ENCODE measurements around the gene NEK4.

DNA sequence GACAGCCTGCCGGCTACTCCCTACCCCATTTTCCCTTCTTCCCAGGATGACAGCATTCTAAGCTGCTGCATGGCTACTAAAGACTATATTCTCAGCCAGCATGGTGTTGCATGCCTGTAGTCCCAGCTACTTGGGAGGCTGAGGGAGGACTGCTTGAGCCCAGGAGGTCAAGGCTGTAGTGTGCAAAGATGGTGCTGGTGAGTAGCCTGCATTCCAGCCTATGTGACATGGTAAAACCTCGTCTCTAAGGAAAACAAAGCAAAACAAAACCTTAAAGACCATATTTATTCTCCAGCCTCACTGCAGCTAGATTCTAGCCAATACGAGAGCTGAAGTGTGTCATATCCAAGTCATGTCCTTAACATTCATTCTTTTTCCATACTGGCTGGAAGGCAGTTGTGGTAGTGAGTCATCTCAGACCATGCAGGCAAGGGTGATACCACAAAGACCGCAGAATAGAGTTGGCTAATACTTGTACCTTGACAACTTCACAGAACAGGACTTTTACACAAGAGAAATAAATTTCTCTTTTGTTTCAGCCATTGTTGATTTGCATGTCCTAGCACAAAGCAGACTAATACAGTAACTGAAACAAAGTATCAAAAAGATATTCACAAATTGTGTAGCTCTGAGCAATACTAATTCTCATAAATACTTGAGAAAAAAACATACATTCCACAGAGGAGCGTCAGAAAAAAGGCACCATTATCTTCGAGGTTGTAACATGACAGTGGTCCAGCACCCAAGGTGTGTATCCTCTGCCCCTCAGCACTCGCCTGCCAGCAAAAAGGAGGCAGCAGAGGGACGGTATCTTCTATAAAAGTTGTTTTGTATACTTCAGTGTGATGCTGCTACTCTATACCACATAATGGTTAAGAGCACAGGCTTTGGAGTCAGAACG lies 99.9 kb downstream of the NEK4 start:
- no peak for TF ChIP-seq RXRA (CRISPR knock-in tag; IDR thresholded peaks at IDR 0.05)
- no peak for TF ChIP-seq TAF1 (CRISPR knock-in tag; IDR thresholded peaks at IDR 0.05)
- no peak for TF ChIP-seq POLR2A (IDR thresholded peaks at IDR 0.05; ENCODE audit: insufficient read depth in 1 of 2, low read depth in 2 of 2, low read length in 2 of 2)
- TF ChIP-seq, protein P1, sequence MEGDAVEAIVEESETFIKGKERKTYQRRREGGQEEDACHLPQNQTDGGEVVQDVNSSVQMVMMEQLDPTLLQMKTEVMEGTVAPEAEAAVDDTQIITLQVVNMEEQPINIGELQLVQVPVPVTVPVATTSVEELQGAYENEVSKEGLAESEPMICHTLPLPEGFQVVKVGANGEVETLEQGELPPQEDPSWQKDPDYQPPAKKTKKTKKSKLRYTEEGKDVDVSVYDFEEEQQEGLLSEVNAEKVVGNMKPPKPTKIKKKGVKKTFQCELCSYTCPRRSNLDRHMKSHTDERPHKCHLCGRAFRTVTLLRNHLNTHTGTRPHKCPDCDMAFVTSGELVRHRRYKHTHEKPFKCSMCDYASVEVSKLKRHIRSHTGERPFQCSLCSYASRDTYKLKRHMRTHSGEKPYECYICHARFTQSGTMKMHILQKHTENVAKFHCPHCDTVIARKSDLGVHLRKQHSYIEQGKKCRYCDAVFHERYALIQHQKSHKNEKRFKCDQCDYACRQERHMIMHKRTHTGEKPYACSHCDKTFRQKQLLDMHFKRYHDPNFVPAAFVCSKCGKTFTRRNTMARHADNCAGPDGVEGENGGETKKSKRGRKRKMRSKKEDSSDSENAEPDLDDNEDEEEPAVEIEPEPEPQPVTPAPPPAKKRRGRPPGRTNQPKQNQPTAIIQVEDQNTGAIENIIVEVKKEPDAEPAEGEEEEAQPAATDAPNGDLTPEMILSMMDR (CRISPR knock-in tag; IDR thresholded peaks at IDR 0.05): no peak
- TF ChIP-seq, protein P2, sequence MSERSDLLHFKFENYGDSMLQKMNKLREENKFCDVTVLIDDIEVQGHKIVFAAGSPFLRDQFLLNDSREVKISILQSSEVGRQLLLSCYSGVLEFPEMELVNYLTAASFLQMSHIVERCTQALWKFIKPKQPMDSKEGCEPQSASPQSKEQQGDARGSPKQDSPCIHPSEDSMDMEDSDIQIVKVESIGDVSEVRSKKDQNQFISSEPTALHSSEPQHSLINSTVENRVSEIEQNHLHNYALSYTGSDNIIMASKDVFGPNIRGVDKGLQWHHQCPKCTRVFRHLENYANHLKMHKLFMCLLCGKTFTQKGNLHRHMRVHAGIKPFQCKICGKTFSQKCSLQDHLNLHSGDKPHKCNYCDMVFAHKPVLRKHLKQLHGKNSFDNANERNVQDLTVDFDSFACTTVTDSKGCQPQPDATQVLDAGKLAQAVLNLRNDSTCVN (CRISPR knock-in tag; IDR thresholded peaks at IDR 0.05; ENCODE audit: borderline replicate concordance): no peak
- TF ChIP-seq, protein P3, sequence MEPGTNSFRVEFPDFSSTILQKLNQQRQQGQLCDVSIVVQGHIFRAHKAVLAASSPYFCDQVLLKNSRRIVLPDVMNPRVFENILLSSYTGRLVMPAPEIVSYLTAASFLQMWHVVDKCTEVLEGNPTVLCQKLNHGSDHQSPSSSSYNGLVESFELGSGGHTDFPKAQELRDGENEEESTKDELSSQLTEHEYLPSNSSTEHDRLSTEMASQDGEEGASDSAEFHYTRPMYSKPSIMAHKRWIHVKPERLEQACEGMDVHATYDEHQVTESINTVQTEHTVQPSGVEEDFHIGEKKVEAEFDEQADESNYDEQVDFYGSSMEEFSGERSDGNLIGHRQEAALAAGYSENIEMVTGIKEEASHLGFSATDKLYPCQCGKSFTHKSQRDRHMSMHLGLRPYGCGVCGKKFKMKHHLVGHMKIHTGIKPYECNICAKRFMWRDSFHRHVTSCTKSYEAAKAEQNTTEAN (CRISPR knock-in tag; conservative IDR thresholded peaks at IDR 0.05): no peak
- TF ChIP-seq JUND (CRISPR knock-in tag; IDR thresholded peaks at IDR 0.05): no peak
- TF ChIP-seq CREM (IDR thresholded peaks at IDR 0.05): no peak
- TF ChIP-seq CREM (CRISPR knock-in tag; IDR thresholded peaks at IDR 0.05): no peak
- TF ChIP-seq, protein P4, sequence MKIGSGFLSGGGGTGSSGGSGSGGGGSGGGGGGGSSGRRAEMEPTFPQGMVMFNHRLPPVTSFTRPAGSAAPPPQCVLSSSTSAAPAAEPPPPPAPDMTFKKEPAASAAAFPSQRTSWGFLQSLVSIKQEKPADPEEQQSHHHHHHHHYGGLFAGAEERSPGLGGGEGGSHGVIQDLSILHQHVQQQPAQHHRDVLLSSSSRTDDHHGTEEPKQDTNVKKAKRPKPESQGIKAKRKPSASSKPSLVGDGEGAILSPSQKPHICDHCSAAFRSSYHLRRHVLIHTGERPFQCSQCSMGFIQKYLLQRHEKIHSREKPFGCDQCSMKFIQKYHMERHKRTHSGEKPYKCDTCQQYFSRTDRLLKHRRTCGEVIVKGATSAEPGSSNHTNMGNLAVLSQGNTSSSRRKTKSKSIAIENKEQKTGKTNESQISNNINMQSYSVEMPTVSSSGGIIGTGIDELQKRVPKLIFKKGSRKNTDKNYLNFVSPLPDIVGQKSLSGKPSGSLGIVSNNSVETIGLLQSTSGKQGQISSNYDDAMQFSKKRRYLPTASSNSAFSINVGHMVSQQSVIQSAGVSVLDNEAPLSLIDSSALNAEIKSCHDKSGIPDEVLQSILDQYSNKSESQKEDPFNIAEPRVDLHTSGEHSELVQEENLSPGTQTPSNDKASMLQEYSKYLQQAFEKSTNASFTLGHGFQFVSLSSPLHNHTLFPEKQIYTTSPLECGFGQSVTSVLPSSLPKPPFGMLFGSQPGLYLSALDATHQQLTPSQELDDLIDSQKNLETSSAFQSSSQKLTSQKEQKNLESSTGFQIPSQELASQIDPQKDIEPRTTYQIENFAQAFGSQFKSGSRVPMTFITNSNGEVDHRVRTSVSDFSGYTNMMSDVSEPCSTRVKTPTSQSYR (CRISPR knock-in tag; IDR thresholded peaks at IDR 0.05; ENCODE audit: borderline replicate concordance): no peak
- TF ChIP-seq GPN1 (CRISPR knock-in tag; IDR thresholded peaks at IDR 0.05; ENCODE audit: borderline replicate concordance): no peak
- TF ChIP-seq ZNF143 (CRISPR knock-in tag; IDR thresholded peaks at IDR 0.05): no peak
- no peak for TF ChIP-seq NR1H2 (CRISPR knock-in tag; IDR thresholded peaks at IDR 0.05; ENCODE audit: borderline replicate concordance, low read depth)

Measured in HepG2 (cell line).